Stimulated activated CD4-positive, alpha-beta T cell treated with anti-CD3 and anti-CD28 coated beads, Interleukin-12 subunit alpha, Interleukin-12 subunit beta, amount 100 ng/mL, for 48 hours (primary cell): ENCODE data around the gene PLK4.
"Not testable (repeated sequence)": the region's sequence is repeated elsewhere in the genome, so short reads cannot be mapped to it uniquely, and the experiment has no call there.

Experiments used
- DNase-seq, 3 donors: peaks; one replicate each; pipeline ENCODE4 v3.0.0-alpha.2; 2020; ENCODE audit warnings: low read depth in 2 of 3, low spot score in 1 of 3

PLK4 gene

GRCh38 chr4:127899682-127900081, 19.0 kb downstream of the PLK4 start:
- DNase-seq, result not testable (repeated sequence)

- DNase-seq, result no peak
These were observed 24.3 kb downstream of the PLK4 start for GRCh38 chr4:127905029-127905428.

- no peak for DNase-seq
These were observed 35.8 kb downstream of the PLK4 start for GRCh38 chr4:127916512-127916911.

DNA sequence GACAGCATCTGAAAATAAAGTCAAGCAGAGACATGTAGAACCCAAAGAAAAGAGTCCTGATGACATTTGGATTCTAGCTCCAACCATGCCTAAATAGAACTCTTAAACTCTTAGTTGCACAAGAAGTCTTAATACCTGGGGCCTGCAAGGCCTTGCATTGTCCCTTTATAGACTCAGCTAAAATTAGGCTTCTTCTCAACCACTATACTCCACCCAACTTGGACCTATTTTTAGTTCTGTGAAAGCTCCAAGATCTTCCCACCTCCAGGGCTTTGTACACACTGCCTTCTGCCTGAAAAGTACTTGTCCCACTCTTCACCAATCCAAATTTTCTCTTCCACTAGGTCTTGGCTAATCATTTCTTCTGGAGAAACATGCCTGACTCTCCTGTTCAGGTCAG, 36.5 kb downstream of the PLK4 start:
- DNase-seq, result no peak

DNA sequence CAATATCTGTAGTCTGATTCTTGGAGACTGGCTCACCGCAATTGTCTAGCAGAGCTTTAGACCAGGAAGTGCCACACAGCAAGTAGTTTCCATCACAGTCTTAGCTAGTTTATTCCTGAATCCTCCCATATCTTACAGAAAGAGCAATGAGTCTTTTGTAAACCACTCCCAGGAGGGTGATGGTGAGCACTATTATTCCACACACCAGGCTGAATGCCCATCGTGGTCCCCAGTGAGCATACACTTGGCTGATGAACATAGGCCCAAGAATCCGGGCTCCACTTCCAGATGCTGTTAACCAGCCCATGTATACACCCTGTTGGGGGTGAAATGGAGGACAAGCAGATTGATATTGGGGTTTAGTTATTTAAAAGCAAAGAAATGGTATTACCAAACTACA, 39.8 kb downstream of the PLK4 start:
- DNase-seq, result no peak

GRCh38 chr4:127922226-127922625, 41.5 kb downstream of the PLK4 start:
- no peak for DNase-seq

DNA sequence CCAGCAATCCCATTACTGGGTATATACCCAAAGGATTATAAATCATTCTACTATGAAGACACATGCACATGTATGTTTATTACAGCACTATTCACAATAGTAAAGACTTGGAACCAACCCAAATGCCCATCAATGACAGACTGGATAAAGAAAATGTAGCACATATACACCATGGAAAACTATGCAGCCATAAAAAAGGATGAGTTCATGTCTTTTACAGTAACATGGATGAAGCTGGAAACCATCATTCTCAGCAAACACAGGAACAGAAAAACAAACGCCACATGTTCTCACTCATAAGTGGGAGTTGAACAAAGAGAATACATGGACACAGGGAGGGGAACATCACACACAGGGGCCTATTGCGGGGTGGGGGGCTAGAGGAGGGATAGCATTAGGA, 45.0 kb downstream of the PLK4 start:
- not testable (repeated sequence) for DNase-seq

DNA sequence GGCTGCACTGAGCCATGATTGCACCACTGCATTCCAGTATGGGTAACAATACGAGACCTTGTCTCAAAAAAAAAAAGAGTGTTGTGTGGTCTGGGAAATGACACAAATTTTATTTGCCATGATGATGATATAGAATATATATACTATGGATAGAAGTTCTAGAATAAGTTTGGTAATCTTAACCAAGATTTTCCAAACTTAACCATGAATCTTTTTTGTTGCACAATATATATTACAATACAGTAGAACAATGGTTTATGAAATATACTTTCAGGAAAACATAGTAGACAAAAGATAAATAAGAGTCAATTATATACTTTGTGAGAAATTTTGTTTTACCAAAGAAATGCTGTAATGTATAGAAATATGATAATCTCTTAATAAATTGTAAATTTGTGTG, 49.5 kb downstream of the PLK4 start:
- no peak for DNase-seq

GRCh38 chr4:127931836-127932235, 51.1 kb downstream of the PLK4 start:
- not testable (repeated sequence) for DNase-seq

DNA sequence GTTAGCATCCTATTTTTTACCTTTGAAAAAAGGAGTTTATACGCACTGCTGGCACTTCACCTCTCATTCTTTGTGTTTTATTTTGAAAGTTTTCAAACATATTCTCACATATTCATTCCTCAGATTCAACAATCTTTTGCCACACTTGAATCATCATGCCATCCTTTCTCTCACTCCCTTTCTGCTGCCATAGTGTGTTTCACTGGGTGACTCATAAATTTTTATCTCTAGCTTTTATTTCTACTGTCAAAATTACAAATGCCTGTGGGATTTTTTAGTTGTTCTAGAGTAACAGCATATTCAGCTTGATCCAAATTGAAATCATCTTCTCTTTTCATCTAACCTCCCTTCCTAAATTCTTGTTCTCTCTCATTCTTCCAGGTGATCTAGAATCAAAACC, 56.3 kb downstream of the PLK4 start:
- DNase-seq, result no peak
